ENCODE measurements around the gene DPP4. TPM values are rescaled to one million over a fixed set of nuclear protein-coding genes. Genes with fewer than 3 reads are reported as not detected.

DPP4 gene
- polyA plus RNA-seq, 1 donor (not counting 4 experiments of a cell fraction or from before 2014, with no cell fraction given): 1.1 TPM

GRCh38 chr2:161981679-161982250 is 92.2 kb downstream of the DPP4 start:
- no peaks in the 10 kb centered on the region for H3K27me3 ChIP-seq (ENCODE audit: control insufficient read depth, extremely low read depth, insufficient read depth, low read length)
- no peaks in the 10 kb centered on the region for H3K36me3 ChIP-seq (ENCODE audit: control insufficient read depth in 2 of 2, extremely low read depth in 1 of 2, insufficient read depth in 2 of 2, low read length in 2 of 2)
- H3K9ac ChIP-seq (ENCODE audit: control insufficient read depth, extremely low read depth, insufficient read depth, low read length): no peak overlapping the region
- H3K79me2 ChIP-seq (ENCODE audit: control insufficient read depth, insufficient read depth, low read length): no peaks in the 10 kb centered on the region
- H3K4me2 ChIP-seq (ENCODE audit: control insufficient read depth, extremely low read depth, insufficient read depth, low read depth, low read length): no peak overlapping the region
- no peak overlapping the region for H3K27ac ChIP-seq (ENCODE audit: control insufficient read depth, insufficient read depth, low read length)
- no peaks in the 10 kb centered on the region for H4K20me1 ChIP-seq (ENCODE audit: control insufficient read depth, extremely low read depth, insufficient read depth, low read length)
- no peaks in the 10 kb centered on the region for H3K9me1 ChIP-seq (ENCODE audit: control insufficient read depth, extremely low read depth, insufficient read depth, low read length)
- no peaks in the 10 kb centered on the region for H3K9me3 ChIP-seq (ENCODE audit: control insufficient read depth, low read depth, low read length)
- H2AFZ ChIP-seq (ENCODE audit: control insufficient read depth, low read length): no peak overlapping the region
- DNase-seq (ENCODE audit: low read depth, low spot score) (no peak), FAIRE-seq (no peak)
- dilution Hi-C loops (cut with MboI; ENCODE audit: extremely low pct_ligation_motif_present, low sequenced_read_pairs): no loop called here
- H3K4me1 ChIP-seq (ENCODE audit: control insufficient read depth, extremely low read depth, insufficient read depth, low read length): no peaks in the 10 kb centered on the region
- H3K4me3 ChIP-seq (ENCODE audit: control insufficient read depth in 2 of 3, extremely low read depth in 1 of 3, insufficient read depth in 2 of 3, low read depth in 1 of 3, low read length in 3 of 3): no peak overlapping the region
- TF ChIP-seq CTCF (optimal IDR thresholded peaks at IDR 0.05 in 1 of 3, IDR thresholded peaks at IDR 0.05 in 1 of 3, conservative IDR thresholded peaks at IDR 0.05 in 1 of 3; ENCODE audit: extremely low read depth in 1 of 3, insufficient read depth in 2 of 3, low read length in 3 of 3): no peak
- TF ChIP-seq EZH2 (IDR thresholded peaks at IDR 0.05; ENCODE audit: low read length): no peak

DNA sequence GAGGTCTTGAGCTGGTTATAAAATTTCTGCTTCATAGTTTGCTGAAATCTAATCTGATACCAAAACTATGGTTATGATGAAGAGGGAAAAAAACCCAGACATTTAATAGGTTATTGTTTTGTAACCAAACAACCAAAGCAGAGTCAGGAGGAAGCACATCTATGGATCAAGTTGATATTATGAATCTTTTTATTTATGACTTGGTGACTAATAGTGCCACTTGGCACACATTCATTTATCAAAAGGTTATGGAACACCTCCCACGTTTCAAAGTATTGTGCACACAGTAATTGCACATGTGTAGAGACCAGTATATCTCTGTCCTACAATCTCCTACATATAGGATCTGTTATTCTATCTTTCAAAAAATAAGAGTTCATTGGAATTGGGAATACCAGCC is 93.0 kb downstream of the DPP4 start:
- H3K9me1 ChIP-seq (ENCODE audit: control insufficient read depth, extremely low read depth, insufficient read depth, low read length): no peaks in the 10 kb centered on the region
- dilution Hi-C loops (cut with MboI; ENCODE audit: extremely low pct_ligation_motif_present, low sequenced_read_pairs): no loop called here
- H3K79me2 ChIP-seq (ENCODE audit: control insufficient read depth, insufficient read depth, low read length): no peaks in the 10 kb centered on the region
- H3K4me3 ChIP-seq (ENCODE audit: control insufficient read depth in 2 of 3, extremely low read depth in 1 of 3, insufficient read depth in 2 of 3, low read depth in 1 of 3, low read length in 3 of 3): no peak overlapping the region
- no peaks in the 10 kb centered on the region for H3K27me3 ChIP-seq (ENCODE audit: control insufficient read depth, extremely low read depth, insufficient read depth, low read length)
- H3K4me1 ChIP-seq (ENCODE audit: control insufficient read depth, extremely low read depth, insufficient read depth, low read length): no peaks in the 10 kb centered on the region
- no peak overlapping the region for H3K27ac ChIP-seq (ENCODE audit: control insufficient read depth, insufficient read depth, low read length)
- TF ChIP-seq EZH2 (IDR thresholded peaks at IDR 0.05; ENCODE audit: low read length) (no peak), CTCF (optimal IDR thresholded peaks at IDR 0.05 in 1 of 3, IDR thresholded peaks at IDR 0.05 in 1 of 3, conservative IDR thresholded peaks at IDR 0.05 in 1 of 3; ENCODE audit: extremely low read depth in 1 of 3, insufficient read depth in 2 of 3, low read length in 3 of 3) (no peak)
- H3K9me3 ChIP-seq (ENCODE audit: control insufficient read depth, low read depth, low read length): no peaks in the 10 kb centered on the region
- H3K4me2 ChIP-seq (ENCODE audit: control insufficient read depth, extremely low read depth, insufficient read depth, low read depth, low read length): no peak overlapping the region
- no peak overlapping the region for H3K9ac ChIP-seq (ENCODE audit: control insufficient read depth, extremely low read depth, insufficient read depth, low read length)
- H3K36me3 ChIP-seq (ENCODE audit: control insufficient read depth in 2 of 2, extremely low read depth in 1 of 2, insufficient read depth in 2 of 2, low read length in 2 of 2): no peaks in the 10 kb centered on the region
- DNase-seq (ENCODE audit: low read depth, low spot score) (no peak), FAIRE-seq (no peak)
- no peaks in the 10 kb centered on the region for H4K20me1 ChIP-seq (ENCODE audit: control insufficient read depth, extremely low read depth, insufficient read depth, low read length)
- no peak overlapping the region for H2AFZ ChIP-seq (ENCODE audit: control insufficient read depth, low read length)

Data from keratinocyte (primary cell).